Cardiac muscle cell (in vitro differentiated cells and primary cell): ENCODE data around the gene BBS12. TPM values are rescaled to one million over a fixed set of nuclear protein-coding genes. Genes with fewer than 3 reads are reported as not detected.

Source experiments
- DNase-seq, 2 donors: peaks; one replicate each; pipeline versions ENCODE4 v3.0.0 to v3.0.0-alpha.2; 2010 to 2017; ENCODE audit warnings: low read depth in 1 of 2, low spot score in 1 of 2
- H3K27ac ChIP-seq: fragments of 200-600 bp; sonication (generic); 2 replicates; pipeline ENCODE4 v1.5.1; 2016
- H3K27me3 ChIP-seq: fragments of 200-600 bp; sonication (generic); 2 replicates; pipeline ENCODE4 v1.6.0; 2016; ENCODE audit warnings: control low read depth
- H3K36me3 ChIP-seq: fragments of 200-600 bp; sonication (generic); 2 replicates; pipeline ENCODE4 v1.5.1; 2016; ENCODE audit warnings: control low read depth
- H3K4me1 ChIP-seq: fragments of 200-600 bp; sonication (generic); 2 replicates; pipeline ENCODE4 v1.8.1; 2017; ENCODE audit warnings: low read depth, mild to moderate bottlenecking, mixed run types
- H3K4me3 ChIP-seq: fragments of 200-600 bp; sonication (generic); 2 replicates; pipeline ENCODE4 v1.5.1; 2016; ENCODE audit warnings: mild to moderate bottlenecking
- H3K9me3 ChIP-seq: fragments of 200-600 bp; sonication (generic); 2 replicates; pipeline ENCODE4 v1.5.1; 2017; ENCODE audit warnings: low read depth, mild to moderate bottlenecking, control low read depth
- CTCF ChIP-seq: IDR thresholded peaks from 2 replicates; pipeline ENCODE4 v1.5.1; 2012; ENCODE audit warnings: low read depth, mild to moderate bottlenecking, low read length
- polyA plus RNA-seq: library from polyadenylated mRNA; unstranded; fragments of >200 nt; fragmentation: Nextera tagmentation; extraction: Ambion mirVana; gene quantifications from 2 replicates; pipeline ENCODE4 v1.2.1, GENCODE V29; 2016
- total RNA-seq: library from RNA; depleted of rRNA; stranded (reverse); fragments of >200 nt; gene quantifications from 2 replicates; pipeline ENCODE4 v1.2.3, GENCODE V29; 2016

The BBS12 gene
- total and polyA plus RNA-seq, 2 experiments from 2014 or later = 4.9 to 7.4 TPM

GRCh38 chr4:122707497-122707896 is 25.0 kb upstream of the BBS12 start:
- Histone ChIP-seq H3K27me3 (no peaks in the 10 kb centered on the region), H3K36me3 (no peaks in the 10 kb centered on the region), H3K4me3 (no peak overlapping the region), H3K9me3 (no peaks in the 10 kb centered on the region), H3K4me1 (peaks cover 12% of the 10 kb centered on the region), H3K27ac (no peak overlapping the region)
- TF ChIP-seq CTCF = no peak
- no peak for DNase-seq

- Histone ChIP-seq H3K27me3 (no peaks in the 10 kb centered on the region), H3K27ac (no peak overlapping the region), H3K9me3 (no peaks in the 10 kb centered on the region), H3K4me1 (peaks cover 12% of the 10 kb centered on the region), H3K36me3 (no peaks in the 10 kb centered on the region), H3K4me3 (no peak overlapping the region)
- TF ChIP-seq CTCF = no peak
- no peak for DNase-seq
Observed at GRCh38 chr4:122709236-122709635, 23.3 kb upstream of the BBS12 start.

- TF ChIP-seq CTCF = no peak
- Histone ChIP-seq H3K4me3 (no peak overlapping the region), H3K36me3 (no peaks in the 10 kb centered on the region), H3K4me1 (peaks cover 21% of the 10 kb centered on the region), H3K9me3 (no peaks in the 10 kb centered on the region), H3K27me3 (no peaks in the 10 kb centered on the region), H3K27ac (peak overlapping the region; percentile 48)
- peak; percentile 13 to 24 for DNase-seq
Observed at GRCh38 chr4:122710434-122711308, 21.8 kb upstream of the BBS12 start.

GRCh38 chr4:122711919-122712318 is 20.6 kb upstream of the BBS12 start:
- Histone ChIP-seq H3K9me3 (no peaks in the 10 kb centered on the region), H3K4me3 (no peak overlapping the region), H3K4me1 (peaks cover 22% of the 10 kb centered on the region), H3K27me3 (no peaks in the 10 kb centered on the region), H3K27ac (no peak overlapping the region), H3K36me3 (no peaks in the 10 kb centered on the region)
- DNase-seq = no peak
- no peak for TF ChIP-seq CTCF

GRCh38 chr4:122712782-122713181 is 19.7 kb upstream of the BBS12 start:
- Histone ChIP-seq H3K36me3 (no peaks in the 10 kb centered on the region), H3K4me1 (peaks cover 22% of the 10 kb centered on the region), H3K27me3 (no peaks in the 10 kb centered on the region), H3K4me3 (no peak overlapping the region), H3K9me3 (no peaks in the 10 kb centered on the region), H3K27ac (no peak overlapping the region)
- TF ChIP-seq CTCF = no peak
- DNase-seq = no peak
